Suppressor macrophage (primary cell): Measurements from ENCODE around the gene ITGAL.
"Not testable (repeated sequence)": the region's sequence is repeated elsewhere in the genome, so short reads cannot be mapped to it uniquely, and the experiment has no call there.

Source experiments
- DNase-seq, 4 experiments: peaks; one replicate each; pipeline ENCODE4 v3.0.0-alpha.2; 2020 to 2022
- total RNA-seq, 17 experiments: gene quantifications; one replicate each; lab custom pipeline; 2026; ENCODE audit warnings: mixed read lengths in 6 of 17, inconsistent platforms in 3 of 17; lab: John Stamatoyannopoulos, UW

Gene ITGAL
- 23.3 to 187 (median 57.8) reads per million in 17 experiments for total RNA-seq

- peak; percentile 89 to 96 (median 93) for DNase-seq
Observed at GRCh38 chr16:30472328-30472942, at the start of gene ITGAL. Gene ITGAL (plus strand): TSS chr16:30472742. CDS start chr16:30472838, 96 bp downstream.

- DNase-seq: no peak
Observed at GRCh38 chr16:30428055-30428454, 44.5 kb upstream of the ITGAL start.

GRCh38 chr16:30429418-30429677 is 43.2 kb upstream of the ITGAL start:
- no peak for DNase-seq

- DNase-seq: peak; percentile 96 to 98 (median 98)
Observed at GRCh38 chr16:30429678-30430427, 42.7 kb upstream of the ITGAL start, which contains the start of gene DCTPP1. Gene DCTPP1 (minus strand): TSS chr16:30430030. CDS start chr16:30429980, 50 bp downstream.

GRCh38 chr16:30430428-30430970 is 42.0 kb upstream of the ITGAL start:
- no peak for DNase-seq

- DNase-seq: no peak
Observed at GRCh38 chr16:30434852-30435251, 37.7 kb upstream of the ITGAL start.

- no peak for DNase-seq
Observed at GRCh38 chr16:30437511-30438046, 35.0 kb upstream of the ITGAL start.

- DNase-seq: no peak
Observed at GRCh38 chr16:30438835-30439234, 33.7 kb upstream of the ITGAL start.

- peak; percentile 53 to 81 (median 68) for DNase-seq
Observed at GRCh38 chr16:30439720-30440348, 32.7 kb upstream of the ITGAL start.

- DNase-seq: peak in 3 of 4 experiments; percentile 52 to 68 (median 66)
Observed at GRCh38 chr16:30443631-30444030, 28.9 kb upstream of the ITGAL start.

GRCh38 chr16:30444231-30445148 is 28.1 kb upstream of the ITGAL start:
- DNase-seq: no peak

GRCh38 chr16:30445149-30445407 is 27.5 kb upstream of the ITGAL start:
- DNase-seq: no peak

- DNase-seq: peak; percentile 98 to 100 (median 98)
Observed at GRCh38 chr16:30445408-30446202, 26.9 kb upstream of the ITGAL start, which contains the start of gene SEPHS2. Gene SEPHS2 (minus strand): TSS chr16:30445874. CDS start chr16:30445727, 147 bp downstream.

- no peak for DNase-seq
Observed at GRCh38 chr16:30446203-30446595, 26.3 kb upstream of the ITGAL start.

GRCh38 chr16:30447512-30448226 is 24.9 kb upstream of the ITGAL start:
- DNase-seq: no peak

GRCh38 chr16:30449116-30449435 is 23.5 kb upstream of the ITGAL start:
- no peak for DNase-seq

- DNase-seq: not testable (repeated sequence)
Observed at GRCh38 chr16:30452709-30453580, 19.6 kb upstream of the ITGAL start.

- no peak for DNase-seq
Observed at GRCh38 chr16:30456302-30456701, 16.2 kb upstream of the ITGAL start.

- no peak for DNase-seq
Observed at GRCh38 chr16:30457256-30457655, 15.3 kb upstream of the ITGAL start.
